ENCODE results near the gene ASB7.

Gene ASB7

DNA sequence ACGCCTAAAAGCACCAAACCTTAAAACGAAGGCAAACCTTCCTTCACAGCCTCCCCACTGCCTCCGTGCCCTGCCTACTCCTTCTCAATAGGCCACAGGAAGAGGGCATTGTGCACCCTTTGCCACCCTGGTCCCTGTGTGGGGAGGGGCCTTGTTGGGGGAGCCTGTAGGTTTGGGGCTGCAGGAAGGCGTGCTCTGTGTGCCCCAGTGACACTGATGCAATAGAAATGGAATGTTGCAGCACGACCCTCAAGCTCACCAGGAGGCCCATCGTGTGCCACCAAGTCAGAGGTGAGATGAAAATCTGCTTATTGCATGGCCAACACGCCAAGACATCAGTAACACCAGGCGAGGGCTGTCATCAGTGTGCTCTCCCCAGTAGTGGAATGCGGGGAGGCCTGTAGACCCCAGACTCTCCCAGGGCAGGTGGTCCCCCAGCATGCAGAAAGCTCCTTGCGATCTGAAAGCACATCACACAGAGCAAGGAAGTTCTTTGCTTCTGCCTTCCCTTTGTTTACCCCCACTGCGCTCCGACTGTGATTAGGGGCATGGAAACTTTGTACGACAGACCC is 86.2 kb downstream of the ASB7 start:
- DNase-seq = no peak

- no peak for DNase-seq
Measured at GRCh38 chr15:100689131-100689899, 86.9 kb downstream of the ASB7 start.

GRCh38 chr15:100690032-100690794 is 87.8 kb downstream of the ASB7 start:
- DNase-seq = no peak

DNA sequence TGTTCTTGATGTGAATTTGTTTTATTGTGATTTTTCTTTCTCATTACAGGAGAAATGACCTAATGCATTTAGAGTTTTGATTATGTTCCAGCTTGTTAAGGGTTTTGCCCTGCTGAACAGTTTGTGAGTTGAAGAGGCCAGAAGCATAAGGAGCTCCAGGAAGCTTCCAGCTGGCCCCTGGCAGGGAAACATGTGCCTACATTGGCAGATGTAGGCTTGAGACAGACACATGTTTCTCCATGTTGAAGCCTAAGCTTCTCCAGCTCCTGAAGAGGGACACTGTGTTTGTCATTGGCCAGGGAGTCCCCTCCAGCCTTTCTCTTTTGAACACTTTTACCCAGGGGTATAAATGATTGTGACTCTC is 88.4 kb downstream of the ASB7 start:
- no peak for DNase-seq

DNA sequence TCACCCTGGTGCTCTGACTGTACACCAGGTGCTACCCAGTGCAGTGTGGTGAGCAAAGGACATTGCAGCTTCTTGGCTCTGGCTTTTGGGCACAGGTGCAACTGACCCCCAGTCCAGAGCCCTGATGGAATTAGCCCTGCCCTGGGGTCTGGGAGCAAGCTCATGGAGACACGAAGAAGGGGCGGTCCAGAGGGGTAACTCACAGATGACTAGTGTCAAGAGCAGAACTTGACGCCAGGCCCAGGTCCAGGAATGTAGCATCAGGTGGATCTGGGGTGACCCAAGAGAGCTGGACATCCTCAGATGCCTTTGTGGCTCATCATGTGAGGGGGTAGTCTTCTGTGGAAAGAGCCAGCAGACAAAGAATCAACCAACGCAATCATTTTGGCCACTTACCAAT is 88.9 kb downstream of the ASB7 start:
- DNase-seq = no peak

DNA sequence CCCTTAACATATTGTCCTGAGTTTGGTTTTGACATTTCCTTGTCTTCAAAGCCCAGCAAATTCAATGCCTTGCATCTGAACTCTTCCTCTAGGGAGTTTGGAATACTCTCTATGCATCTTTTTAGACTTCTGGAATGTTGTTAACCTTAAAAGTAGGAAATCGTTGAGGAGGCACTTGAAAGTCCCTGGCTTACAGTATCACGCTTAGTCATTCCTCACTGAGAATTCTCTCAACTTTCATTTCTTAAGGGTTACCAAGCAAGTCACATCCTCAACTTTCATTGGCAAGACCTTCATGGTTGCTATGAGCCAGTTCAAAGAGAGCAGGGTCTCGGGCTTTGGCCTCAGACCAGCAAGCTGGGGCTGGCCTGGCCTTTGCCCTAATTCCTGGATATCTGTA is 89.9 kb downstream of the ASB7 start:
- no peak for DNase-seq

GRCh38 chr15:100692671-100693070 is 90.3 kb downstream of the ASB7 start:
- no peak for DNase-seq

DNA sequence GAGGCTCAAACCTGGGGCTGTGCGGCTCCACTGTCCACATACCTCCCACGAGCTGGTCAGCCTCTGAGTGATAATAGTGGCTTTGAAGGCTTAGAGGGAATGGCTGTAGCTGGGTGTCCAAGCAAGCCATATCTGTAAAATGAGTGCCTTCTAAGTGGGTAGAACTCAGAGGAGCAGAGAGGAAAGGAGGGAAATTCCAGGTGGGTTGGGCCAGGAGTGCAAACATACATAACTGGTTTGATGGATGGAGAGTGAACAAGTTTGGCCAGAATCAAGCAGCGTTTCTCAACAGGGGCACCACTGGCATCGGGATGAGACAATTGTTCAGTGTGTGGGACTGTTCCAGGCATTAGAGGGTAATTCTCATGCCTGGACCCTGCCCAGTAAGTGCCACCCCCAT is 91.1 kb downstream of the ASB7 start:
- DNase-seq = no peak

GRCh38 chr15:100694381-100695021 is 92.1 kb downstream of the ASB7 start:
- no peak for DNase-seq

DNA sequence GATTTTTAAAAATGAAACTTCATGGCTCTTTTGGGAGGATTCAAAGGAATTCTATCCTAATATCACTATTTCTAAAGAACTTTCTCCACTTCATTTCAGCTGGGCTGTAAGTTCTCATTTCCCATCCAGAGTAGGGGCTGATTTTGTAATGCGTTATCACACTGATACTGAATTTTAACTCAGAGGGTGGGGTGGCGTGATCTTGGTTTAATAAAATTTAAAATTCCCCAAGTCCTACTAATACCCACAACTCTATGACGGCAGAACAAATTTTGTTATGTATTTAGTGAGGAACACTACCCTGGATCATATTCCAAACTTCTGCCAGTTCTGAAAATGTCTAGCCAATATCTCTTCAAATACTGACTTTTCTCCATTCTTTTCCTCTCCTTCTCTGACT is 92.7 kb downstream of the ASB7 start:
- DNase-seq = no peak

DNA sequence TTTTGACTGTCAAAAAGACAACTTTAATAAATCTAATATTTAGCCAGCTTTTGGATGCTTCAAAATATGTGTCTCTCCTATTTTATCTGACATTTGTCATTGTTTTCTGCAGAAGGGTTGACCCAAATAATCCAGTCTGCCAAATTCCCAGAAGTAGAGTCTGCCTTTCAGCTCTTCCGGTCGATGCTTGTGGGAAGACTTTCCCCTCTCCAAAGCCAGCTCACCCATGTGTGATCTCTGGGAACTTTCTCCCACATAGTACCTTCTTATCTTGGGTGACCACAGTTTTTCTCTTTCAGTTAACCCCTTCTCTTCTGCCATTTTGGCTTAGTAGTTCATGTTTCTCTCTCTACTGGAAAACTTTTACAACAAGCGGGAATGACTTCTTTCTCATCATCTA is 94.1 kb downstream of the ASB7 start:
- DNase-seq = no peak
